OCI-LY1 (cell line): Measurements from ENCODE around the gene CKMT2.
"Not testable (repeated sequence)": the region's sequence is repeated elsewhere in the genome, so short reads cannot be mapped to it uniquely, and the experiment has no call there.

Source experiments
- EZH2 ChIP-seq: fragments of 200-600 bp; sonication (generic), shearing (Covaris generic); IDR thresholded peaks from 2 replicates; pipeline ENCODE4 v1.8.0; 2017; ENCODE audit warnings: borderline replicate concordance, mixed run types, mild to moderate bottlenecking, antibody characterized with exemption, low read length, moderate library complexity, mixed read lengths
- TF ChIP-seq, protein P1 (sequence below): fragments of 200-600 bp; sonication (generic), shearing (Covaris generic); IDR thresholded peaks from 2 replicates; pipeline ENCODE4 v1.5.1; 2017; ENCODE audit warnings: mild to moderate bottlenecking, antibody characterized with exemption, low read length, moderate library complexity, mixed read lengths

DNA sequence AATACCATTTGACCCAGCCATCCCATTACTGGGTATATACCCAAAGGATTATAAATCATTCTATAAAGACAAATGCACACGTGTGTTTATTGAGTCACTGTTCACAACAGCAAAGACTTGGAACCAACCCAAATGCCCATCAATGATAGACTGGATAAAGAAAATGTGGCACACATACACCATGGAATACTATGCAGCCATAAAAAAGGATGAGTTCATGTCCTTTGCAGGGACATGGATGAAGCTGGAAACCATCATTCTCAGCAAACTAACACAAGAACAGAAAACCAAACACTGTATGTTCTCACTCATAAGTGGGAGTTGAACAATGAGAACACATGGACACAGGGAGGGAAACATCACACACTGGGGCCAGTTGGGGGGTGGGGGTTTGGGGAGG is 29.7 kb downstream of the CKMT2 start:
- TF ChIP-seq, protein P1, sequence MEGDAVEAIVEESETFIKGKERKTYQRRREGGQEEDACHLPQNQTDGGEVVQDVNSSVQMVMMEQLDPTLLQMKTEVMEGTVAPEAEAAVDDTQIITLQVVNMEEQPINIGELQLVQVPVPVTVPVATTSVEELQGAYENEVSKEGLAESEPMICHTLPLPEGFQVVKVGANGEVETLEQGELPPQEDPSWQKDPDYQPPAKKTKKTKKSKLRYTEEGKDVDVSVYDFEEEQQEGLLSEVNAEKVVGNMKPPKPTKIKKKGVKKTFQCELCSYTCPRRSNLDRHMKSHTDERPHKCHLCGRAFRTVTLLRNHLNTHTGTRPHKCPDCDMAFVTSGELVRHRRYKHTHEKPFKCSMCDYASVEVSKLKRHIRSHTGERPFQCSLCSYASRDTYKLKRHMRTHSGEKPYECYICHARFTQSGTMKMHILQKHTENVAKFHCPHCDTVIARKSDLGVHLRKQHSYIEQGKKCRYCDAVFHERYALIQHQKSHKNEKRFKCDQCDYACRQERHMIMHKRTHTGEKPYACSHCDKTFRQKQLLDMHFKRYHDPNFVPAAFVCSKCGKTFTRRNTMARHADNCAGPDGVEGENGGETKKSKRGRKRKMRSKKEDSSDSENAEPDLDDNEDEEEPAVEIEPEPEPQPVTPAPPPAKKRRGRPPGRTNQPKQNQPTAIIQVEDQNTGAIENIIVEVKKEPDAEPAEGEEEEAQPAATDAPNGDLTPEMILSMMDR: not testable (repeated sequence)
- TF ChIP-seq EZH2: not testable (repeated sequence)
